D341Med (cell line): ENCODE measurements around the gene HPGDS.
"Not testable (repeated sequence)": the region's sequence is repeated elsewhere in the genome, so short reads cannot be mapped to it uniquely, and the experiment has no call there.

Experiments used
- DNase-seq: peaks from one replicate; pipeline ENCODE4 v3.0.0; 2012; ENCODE audit warnings: low spot score

Gene HPGDS

DNA sequence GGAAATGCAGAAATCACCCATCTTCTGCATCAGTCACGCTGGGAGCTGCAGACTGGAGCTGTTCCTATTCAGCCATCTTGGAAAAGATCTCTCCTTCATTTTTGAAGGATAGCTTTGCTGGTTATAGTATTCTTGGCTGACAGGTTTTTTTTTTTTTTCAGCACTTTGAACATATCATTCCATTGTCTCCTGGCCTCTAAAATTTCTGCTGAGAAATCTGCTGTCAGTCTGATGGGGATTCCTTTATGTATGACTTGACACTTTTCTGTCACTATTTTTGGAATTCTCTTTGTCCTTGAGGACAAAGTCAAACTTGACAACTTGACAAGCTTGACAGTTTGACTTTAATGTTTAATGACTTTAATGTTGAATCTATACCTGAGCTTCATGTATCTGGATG, 16.8 kb downstream of the HPGDS start:
- DNase-seq: no peak

DNA sequence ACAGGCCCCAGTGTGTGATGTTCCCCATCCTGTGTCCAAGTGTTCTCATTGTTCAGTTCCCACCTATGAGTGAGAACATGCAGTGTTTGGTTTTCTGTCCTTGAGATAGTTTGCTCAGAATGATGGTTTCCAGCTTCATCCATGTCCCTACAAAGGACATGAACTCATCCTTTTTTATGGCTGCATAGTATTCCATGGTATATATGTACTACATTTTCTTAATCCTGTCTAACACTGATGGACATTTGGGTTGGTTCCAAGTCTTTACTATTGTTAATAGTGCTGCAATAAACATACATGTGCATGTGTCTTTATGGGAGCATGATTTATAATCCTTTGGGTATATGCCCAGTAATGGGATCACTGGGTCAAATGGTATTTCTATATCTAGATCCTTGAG, 22.7 kb downstream of the HPGDS start:
- not testable (repeated sequence) for DNase-seq

DNA sequence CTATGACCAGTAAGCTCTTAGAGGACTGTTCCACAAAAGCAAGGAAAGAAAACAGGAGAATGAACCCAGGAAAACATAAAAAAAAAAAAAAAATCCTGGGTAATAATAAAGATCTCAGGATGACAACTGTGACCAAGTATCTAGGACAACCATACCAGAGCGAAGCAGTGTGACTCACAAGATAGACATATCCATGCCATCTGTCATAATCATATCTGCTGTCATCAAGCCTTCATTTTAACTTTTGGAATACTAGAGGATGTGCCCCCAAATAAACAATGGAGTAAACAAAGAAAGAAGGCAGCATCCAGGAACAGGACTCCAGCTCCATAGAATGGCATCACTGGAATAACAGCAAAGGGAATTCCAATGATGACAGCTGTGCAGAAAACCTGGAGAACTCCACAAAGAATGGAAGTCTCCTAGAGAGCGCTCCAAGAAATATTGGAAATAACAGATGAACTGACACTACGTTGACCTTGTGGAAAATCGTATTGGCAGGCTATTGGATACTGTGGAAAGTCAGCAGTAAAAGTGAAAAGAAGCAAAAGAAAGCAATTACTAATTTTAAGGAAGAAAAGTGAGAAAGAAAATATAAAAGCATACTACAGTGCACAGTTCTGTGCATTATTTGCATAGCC, 35.3 kb downstream of the HPGDS start:
- no peak for DNase-seq

DNA sequence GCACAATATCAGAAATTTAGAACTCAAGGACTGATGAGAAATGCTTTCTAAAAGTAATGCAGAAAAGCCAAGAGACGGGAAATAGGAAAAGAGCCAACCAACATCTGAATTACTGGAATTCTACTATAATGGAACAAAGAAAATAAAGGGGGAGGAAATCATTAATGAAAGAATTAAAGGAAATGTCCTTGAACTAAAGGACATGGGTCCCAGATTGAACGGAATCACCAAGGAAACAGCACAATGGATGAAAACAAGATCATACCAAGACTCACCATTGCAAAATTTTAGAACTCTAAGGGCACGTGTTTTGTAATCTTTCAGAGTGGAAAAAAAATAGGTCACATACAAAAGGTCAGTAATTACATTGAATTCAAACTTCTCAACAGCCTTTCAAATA, 35.9 kb downstream of the HPGDS start:
- DNase-seq: no peak

DNA sequence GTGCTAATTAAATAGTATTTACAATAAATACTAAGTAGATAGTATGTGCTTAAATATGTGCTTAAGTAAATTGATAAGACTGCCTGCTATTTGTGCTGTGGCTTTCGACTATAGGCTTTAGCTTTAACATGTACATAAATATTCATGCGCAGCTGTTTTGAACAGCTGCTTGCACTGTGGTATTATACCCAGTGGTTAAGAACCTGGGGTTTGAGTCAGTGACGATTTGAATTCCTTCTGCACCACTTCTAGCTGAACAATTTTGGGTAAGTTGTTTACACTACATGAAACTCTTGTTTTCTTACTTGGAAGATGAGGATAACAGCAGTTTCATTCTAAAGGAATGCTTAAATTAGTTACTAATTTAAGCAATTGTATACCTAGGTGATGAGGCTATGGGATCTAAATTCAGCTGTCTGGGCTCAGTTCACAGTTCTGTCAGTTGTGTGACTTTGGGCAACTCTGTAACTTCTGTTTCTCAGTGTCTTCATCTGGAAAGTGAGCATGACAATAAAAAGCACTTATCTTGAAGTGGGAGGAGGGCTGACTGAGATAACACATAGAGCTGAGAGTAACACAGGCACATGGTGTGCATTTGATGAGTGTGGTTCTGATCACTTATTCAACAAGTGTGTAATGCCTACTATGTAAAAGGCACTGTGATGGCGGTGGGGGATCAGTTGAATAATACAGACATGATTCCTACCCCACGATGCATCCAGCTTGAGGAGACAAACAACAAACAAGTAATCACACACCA, 37.0 kb downstream of the HPGDS start:
- DNase-seq: no peak

DNA sequence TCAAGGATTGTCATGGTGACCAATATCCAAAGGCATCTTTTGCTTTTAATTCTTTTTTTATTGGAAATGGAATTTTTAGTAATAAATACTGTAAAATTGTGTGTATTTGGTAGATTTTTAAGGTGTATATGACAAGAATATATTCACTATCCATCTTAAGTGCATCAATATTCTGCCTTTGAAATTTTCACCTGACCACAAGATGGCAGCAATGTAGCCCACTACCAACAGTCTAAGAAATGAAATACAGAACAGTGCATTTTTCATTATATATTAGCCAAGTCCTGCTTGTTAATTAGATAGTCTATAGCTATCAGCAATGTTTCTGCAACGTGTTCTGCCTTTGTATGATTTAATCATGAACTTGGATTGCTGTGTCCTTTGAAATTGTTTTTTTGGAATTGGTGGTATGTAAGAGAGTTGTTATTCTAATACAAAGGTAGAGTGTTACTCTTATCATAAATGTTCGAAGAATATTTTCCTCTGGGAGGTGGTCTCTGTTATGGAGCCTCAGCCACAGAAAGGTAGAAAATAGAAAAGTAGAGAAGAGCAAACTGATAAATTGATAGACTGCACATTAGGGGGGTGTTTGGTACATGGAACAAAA, 38.2 kb downstream of the HPGDS start:
- DNase-seq: peak; percentile 36

DNA sequence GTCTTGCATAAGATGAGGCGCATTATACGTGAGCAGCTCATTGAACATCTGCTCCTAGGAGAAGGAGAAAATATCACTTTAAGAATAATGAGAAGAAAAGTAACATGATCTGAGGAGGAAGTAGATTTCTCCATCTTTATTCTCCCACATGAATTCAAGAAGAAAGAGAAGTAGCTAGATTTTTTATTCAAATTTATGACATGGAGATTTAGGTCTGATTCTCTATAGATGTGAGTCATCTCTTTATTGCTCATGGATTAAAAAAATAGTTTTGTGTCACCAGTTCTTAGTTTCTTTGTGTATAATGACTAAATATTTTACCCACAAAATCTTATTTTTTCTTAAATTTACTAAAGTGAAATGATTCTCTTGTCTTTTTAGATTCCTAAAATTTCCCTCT, 40.4 kb downstream of the HPGDS start:
- no peak for DNase-seq

DNA sequence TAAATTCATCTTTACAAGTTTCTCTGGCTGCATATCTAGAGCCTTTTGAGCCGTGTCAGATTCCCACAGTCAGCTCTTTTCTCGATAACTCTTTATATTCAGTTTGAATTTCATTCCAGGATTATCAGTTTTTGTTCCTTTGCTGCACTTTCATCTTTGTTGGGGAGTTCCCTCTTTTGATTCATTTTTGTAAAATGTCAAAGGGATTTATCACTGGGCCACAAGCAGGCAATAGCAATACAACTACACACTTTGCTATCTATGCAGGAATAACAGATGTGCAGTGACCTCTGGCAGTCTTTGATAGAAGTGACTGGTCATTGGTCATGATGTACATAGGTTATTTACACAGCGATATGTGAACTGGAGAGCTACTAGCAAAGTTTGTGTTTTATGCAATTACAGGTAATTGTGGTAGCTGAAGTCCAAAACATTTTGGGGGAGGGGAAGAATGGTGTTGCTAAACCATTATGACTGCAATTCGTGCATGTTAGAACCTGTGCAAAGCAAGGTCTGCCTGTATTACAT, 43.8 kb downstream of the HPGDS start:
- no peak for DNase-seq

DNA sequence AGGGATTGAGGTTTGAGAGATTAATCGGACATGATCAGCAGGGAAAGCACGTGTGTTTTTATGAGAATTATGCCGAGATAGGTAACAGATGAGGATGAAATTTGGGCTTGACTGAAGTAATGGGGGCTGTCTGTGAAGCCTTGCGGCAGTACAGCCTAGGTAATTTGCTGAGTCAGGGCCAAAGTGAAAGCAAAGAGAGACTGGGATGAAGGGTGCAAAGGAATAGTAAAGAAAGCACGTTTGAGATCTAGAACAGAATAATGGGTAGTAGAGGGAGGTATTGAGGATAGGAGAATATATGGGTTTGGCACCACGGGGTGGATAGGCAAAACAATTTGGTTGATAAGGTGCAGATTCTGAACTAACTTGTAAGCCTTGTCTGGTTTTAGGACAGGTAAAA, 47.2 kb downstream of the HPGDS start:
- not testable (repeated sequence) for DNase-seq

DNA sequence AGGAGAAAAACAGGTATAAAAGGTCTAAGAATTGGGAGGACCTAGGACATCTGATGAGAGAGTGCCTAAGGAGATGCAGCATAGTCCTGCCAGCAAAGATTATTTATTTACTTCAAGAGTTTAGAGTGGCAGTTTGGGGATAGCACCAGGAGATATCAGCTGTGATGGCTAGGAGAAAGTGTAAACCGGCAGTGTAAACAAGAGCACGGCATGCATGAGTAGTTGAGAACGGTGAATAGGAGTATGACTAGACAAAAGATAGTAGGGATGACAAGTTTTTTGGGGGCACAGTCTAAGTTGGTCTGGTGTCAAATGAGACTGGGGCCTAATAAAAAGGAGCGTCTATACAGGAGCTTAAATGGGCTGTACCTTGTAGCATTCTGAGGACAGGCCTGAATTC, 48.7 kb downstream of the HPGDS start:
- not testable (repeated sequence) for DNase-seq

DNA sequence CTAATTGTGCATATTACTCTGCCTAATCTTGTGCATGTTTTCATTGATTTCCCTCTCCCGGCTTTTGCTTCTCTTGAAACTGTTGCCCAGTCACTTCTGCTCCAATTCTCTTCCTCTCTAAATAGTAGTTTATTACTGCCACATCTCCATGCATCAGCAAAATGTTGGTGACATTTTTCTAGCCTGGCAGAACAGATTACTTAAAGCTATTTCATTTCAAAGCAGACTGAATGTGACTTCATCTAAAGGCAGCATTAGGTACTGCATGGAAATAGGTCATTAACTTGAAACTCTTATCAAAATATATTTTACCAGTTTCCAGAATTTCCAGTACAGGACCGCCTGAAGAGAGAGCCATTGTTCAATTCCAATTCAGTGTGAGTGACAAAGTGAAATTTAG, 52.4 kb downstream of the HPGDS start:
- DNase-seq: no peak

DNA sequence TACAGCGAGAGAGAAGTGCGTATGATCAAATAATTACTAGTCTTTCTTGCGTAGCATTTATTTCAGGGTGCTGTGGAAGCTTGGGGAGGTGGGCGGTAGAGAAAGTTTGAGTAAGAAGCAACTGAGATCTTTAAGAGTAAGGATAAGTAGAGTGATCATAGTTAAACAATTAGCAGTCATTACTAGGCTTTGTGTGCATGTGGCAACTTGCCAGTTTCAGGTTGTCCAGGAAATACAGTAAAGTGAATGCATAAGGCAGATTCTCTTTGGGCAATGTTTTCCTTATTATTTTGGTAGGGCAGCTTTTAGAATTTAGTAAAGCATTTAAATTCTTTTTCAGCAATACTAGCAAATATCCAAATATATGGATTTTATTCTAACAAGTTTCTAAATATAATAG, 57.0 kb downstream of the HPGDS start:
- DNase-seq: no peak

DNA sequence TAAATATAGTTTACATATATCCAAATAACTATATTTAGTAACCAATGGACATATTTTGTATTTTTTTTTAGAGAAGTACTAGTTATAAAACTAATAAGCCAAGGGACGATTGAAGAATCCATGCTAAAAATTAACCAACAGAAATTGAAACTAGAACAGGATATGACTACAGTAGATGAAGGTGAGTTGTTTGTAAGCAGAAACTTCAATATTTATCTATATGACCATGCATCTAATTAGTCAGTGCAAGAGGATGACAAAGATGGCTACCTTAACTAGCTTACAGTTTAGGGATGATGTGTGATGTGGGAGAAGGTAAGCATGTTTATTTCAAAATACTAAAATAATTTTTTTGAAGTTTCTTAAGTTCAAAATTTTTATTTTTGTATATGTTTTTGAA, 57.7 kb downstream of the HPGDS start:
- no peak for DNase-seq

DNA sequence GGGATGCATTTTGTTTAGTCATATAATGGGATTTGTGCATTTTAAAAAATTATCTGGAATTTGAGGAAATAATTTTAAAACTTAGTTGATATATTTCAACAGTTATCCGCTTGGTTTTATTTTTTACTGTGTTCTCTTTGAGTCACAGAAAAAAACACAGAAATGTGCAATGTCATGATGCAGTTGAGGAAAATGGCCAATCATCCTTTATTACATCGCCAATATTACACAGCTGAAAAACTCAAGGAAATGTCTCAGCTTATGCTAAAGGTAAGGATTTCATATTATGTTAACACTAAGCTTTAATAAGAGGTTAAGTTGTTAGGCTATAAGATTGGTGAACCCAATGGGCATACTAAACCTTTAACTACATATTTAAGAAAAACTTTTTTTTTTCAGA, 63.9 kb downstream of the HPGDS start:
- no peak for DNase-seq

DNA sequence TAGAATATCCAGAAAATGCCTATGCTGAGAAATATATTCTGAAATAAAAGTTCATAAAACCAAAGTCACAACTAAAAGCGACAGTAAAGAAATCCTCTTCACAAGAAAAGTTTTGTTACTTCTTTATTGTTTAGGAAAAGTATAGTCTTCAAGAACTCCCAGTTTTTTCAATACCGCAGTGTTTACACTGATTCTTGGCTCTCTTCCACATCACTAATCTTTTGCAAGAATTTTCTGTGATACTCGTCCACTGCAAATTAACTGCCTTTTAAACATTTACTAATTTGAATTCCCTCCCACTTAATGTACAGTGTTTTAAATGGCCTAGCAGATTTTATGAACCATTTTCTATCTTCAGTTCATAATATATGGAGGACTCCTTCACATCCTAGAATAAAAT, 65.1 kb downstream of the HPGDS start:
- DNase-seq: no peak

DNA sequence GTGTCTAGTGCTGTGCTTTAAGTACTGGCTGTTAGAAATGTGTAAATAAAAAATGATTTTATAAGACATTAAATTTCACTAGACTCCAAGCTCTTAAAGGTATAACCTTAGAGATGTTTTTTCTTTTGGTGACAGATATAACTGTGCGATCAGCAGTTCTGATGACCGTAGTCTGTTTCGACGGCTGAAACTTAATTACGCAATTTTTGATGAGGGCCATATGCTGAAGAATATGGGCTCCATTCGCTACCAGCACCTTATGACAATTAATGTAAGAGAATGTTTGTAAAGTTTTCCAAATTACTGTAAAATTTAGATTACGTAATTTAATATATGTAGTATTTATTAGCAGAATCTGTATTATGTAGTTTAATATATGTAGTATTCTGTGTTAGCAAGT, 66.4 kb downstream of the HPGDS start:
- no peak for DNase-seq

DNA sequence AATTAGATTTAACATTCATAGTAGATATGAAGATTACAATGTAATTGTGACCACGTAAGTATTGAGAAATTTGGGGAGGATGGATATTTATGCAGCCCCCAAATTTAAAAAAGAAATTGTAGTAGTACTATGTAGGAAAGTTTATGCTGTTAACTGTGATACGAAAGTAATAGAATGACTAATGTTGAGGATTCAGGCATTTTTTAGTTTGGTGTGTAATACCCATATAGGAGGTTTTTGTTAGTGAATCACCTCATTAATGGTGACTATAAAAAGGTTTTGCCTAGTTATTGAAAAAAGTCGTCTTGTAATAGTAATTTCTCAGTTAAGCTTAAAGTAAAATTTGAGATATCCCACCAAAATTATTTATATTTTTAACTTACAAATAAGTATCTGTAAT, 67.7 kb downstream of the HPGDS start:
- DNase-seq: no peak

DNA sequence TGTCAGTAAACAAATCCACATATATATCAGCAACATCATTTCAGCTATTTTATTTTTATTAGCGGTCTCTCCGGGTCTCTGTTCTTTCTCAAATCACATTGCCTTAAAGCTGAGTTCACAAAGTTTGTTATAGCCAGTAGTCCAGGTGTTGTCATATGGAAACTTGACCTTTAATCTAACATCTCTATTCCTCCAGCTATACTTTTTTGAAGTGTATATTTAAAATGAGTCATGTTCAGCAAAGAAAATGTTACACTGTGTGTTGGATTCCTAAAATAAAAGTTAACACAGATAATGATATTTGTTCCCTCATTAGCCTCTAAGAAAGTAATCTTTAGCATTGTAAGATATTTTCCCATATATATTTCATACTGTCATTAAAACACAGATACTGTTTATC, 71.4 kb downstream of the HPGDS start:
- no peak for DNase-seq

DNA sequence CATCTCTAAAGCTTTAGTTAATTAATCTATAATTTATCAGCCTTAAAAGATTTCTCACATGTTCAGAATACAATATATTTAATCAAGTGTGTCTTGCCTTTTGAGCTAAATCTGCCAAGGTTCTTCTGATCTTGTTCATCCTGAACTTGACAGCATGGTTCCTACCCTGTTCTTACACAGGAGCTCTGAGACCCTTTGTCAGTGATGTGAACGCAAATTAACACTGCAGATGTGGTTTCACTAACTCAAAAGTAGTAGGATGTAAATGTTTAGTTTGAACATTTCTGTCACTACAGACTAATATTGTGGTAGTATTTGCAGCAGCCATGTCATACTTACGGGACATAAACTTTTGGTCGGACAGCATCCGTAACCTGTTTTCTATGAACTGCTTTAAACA, 75.6 kb downstream of the HPGDS start:
- DNase-seq: no peak

DNA sequence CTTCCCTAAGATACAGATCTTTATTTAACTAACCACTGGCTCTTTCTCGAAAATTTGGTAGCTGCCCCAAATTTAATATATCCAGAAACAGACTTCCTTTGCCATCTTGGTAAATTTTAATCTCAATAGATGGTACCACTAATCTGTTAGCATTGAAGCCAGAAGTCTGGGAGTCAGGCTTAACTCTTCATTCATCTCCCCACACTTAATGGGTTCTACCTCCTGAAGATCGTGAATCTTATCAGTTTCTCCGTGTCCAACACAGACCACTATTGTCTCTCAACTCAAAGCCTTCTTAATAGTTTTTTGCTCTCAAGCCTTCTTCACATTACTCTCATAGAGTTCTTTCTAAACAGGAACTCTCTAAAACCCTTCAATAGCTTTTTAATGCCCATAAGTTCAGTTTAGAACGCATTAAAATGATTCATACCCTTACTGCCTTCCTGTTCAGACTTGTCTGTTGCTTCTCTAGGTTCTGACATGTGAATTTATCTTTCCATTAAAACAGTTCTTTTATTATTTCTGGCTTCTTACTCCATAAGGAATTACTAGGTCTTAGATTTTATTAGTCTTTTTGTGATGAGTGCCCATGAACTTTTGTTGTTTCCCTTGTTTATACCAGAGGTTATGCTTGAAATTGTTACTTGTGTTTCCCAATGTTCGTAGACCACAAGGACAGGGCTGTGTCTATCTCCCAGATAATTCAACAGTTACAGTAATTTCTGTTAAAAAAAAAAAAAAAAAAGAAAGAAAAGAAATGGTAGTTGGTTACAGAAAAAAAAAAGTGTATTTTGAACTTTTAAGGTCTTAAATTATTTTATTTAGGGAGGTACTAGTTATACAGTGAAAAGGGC, 80.2 kb downstream of the HPGDS start:
- DNase-seq: no peak

DNA sequence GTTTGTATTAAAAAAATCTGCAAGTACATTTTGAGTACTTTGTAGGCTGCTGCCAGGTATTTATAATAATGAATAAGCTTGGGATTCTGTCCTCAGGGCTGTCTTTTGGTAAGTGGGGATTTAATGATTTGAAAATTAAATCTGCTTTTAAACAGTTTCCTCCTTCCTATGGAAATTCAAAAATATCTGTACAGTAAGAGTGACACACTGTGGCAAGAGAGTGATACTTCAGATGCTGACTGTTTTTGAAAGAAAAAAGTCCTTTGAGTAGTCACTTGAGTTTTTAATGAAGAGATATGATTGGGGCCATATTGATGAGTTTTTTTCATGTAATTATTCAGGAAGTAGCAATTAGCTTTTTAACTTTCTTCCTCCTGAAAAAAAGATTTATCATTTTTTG, 85.8 kb downstream of the HPGDS start:
- DNase-seq: peak; percentile 11

DNA sequence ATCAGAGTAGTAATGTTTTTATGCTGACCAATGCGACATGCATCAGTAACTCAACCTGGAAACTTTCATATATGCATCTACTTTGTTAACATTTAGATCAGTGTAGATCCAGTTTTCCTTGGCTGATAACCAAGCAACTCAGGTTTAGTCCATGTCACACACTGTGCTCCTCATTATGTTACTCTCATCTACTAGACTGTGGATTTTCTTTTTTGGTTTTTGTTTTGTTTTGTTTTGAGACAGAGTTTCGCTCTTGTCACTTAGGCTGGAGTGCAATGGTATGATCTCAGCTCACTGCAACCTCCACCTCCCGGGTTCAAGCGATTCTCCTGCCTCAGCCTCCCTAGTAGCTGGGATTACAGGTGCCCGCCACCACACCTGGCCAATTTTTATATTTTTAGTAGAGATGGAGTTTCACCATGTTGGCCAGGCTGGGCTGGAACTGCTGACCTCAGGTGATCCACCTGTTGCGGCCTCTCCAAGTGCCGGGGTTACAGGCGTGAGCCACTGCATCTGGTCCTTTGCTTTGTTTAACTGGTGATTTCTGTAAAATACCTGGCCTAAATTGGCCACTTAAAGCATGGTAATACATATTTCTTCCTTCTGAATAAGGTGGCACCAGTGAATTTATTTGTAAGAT, 86.4 kb downstream of the HPGDS start:
- no peak for DNase-seq
